ENCODE data around the gene NHERF1. TPM values are rescaled to one million over a fixed set of nuclear protein-coding genes. Genes with fewer than 3 reads are reported as not detected.
A peak's percentile ranks its signal among the peaks of the same experiment; 100 is the strongest.

NHERF1 gene
- total and polyA plus RNA-seq, 9 of the 15 experiments (the other 6 are each of a cell fraction or from before 2014, with no cell fraction given), result 11.4 to 79.9 (median 36.9) TPM

- BruUV-seq (replicated peaks), result no TSS peak
- TF ChIP-seq GTF2B (IDR thresholded peaks at IDR 0.05; ENCODE audit: extremely low read depth, insufficient read length), result no peak
- TF ChIP-seq RNF219 (CRISPR knock-in tag; IDR thresholded peaks at IDR 0.05), result no peak
- no peak for TF ChIP-seq NCOR1 (IDR thresholded peaks at IDR 0.05)
- no peak for TF ChIP-seq GATA2 (CRISPR knock-in tag; IDR thresholded peaks at IDR 0.05)
- TF ChIP-seq STAT5B (CRISPR knock-in tag; IDR thresholded peaks at IDR 0.05), result no peak
- no peak for TF ChIP-seq ZNF639 (CRISPR knock-in tag; conservative IDR thresholded peaks at IDR 0.05 in 1 of 2, IDR thresholded peaks at IDR 0.05 in 1 of 2)
- TF ChIP-seq SRSF1 (IDR thresholded peaks at IDR 0.05; ENCODE audit: low read depth, low read length), result no peak
- 0 out of 2 replicates have a peak, but pooled peaks have one; percentile 17 for TF ChIP-seq RB1 (IDR thresholded peaks at IDR 0.05; ENCODE audit: low read depth)
- peak; percentile 62 to 64 for TF ChIP-seq NRF1 (conservative IDR thresholded peaks at IDR 0.05 in 1 of 2, IDR thresholded peaks at IDR 0.05 in 1 of 2)
- no peak for TF ChIP-seq SAP30 (IDR thresholded peaks at IDR 0.05; ENCODE audit: borderline replicate concordance, insufficient read depth, low read depth, low read length, poor library complexity, severe bottlenecking)
These were observed 11.7 kb upstream of the NHERF1 start, which contains the start of gene RAB37 for GRCh38 chr17:74736513-74737298. TSS of gene RAB37 (plus strand) at chr17:74737256. CDS start at chr17:74737273, 17 bp downstream.

More at GRCh38 chr17:74736513-74737298, 11.7 kb upstream of the NHERF1 start, which contains the start of gene RAB37:
- Histone ChIP-seq H3K27me3 (ENCODE audit: control insufficient read depth in 2 of 2, insufficient read depth in 2 of 2, low read length in 2 of 2) (peaks cover 31 to 73% of the 10 kb centered on the region in 2 experiments; a peak in 4 of 5 replicates), H3K9me3 (replicated peaks; ENCODE audit: control insufficient read depth, insufficient read depth, low read depth, low read length) (no peaks in the 10 kb centered on the region), H3K4me3 (no peak within 1 kb of the TSS), H3K79me2 (ENCODE audit: control insufficient read depth, insufficient read depth, low read length) (no peaks in the 10 kb centered on the region), H3K4me2 (ENCODE audit: insufficient read depth, low read length) (no peak within 1 kb of the TSS), H2AFZ (ENCODE audit: low read depth, low read length) (no peak within 1 kb of the TSS), H3K36me3 (ENCODE audit: control insufficient read depth, insufficient read depth, low read length) (no peaks in the 10 kb centered on the region), H3K27ac (ENCODE audit: extremely low read depth, low read depth, low read length) (no peak within 1 kb of the TSS), H3K9ac (ENCODE audit: insufficient read depth in 1 of 2, low read depth in 2 of 2, low read length in 2 of 2) (peak within 1 kb of the TSS in 1 of 2 experiments; percentile 28; a peak in 2 of 4 replicates), H3K4me1 (replicated peaks in 1 of 2; ENCODE audit: control insufficient read depth in 2 of 2, insufficient read depth in 2 of 2, low read length in 2 of 2) (peaks cover 0 to 20% of the 10 kb centered on the region in 2 experiments; a peak in 3 of 5 replicates), H4K20me1 (replicated peaks; ENCODE audit: control insufficient read depth, insufficient read depth, low read length) (peaks cover 5% of the 10 kb centered on the region; the same call in 1 of the 2 replicates), H3K9me1 (ENCODE audit: control insufficient read depth, insufficient read depth, low read length) (no peaks in the 10 kb centered on the region)
- ATAC-seq (peak; percentile 78), FAIRE-seq (no peak), DNase-seq (ENCODE audit: extremely low read depth in 1 of 4, low spot score in 3 of 4) (peak in 2 of 4 experiments; percentile 67)
- WGBS (ENCODE audit: insufficient coverage, low coverage, missing lambda C conversion rate), result 6% methylated on average over 39 of the region's 67 CpGs
- in situ Hi-C loops (cut with MboI) (no loop called here), intact Hi-C loops (cut with micrococcal nuclease) (loop anchor here (1.0 kb wide), 1 partner anchor 79 kb away; no protein-coding TSS in a partner anchor)
- POLR2A ChIA-PET, result interaction anchor here (0.6 to 1.3 kb wide), 4 partner anchors 11 to 1119 kb away, joined by 3 to 4 read pairs (median 4); no protein-coding TSS in a partner anchor
- CTCF ChIA-PET (ENCODE audit: low intra/inter-chr PET ratio), result interaction anchor here (0.8 to 2.6 kb wide), 4 partner anchors 9 to 435 kb away, joined by 3 to 15 read pairs (median 3); no protein-coding TSS in a partner anchor
